ENCODE measurements around the gene SRRD. TPM values are rescaled to one million over a fixed set of nuclear protein-coding genes. Genes with fewer than 3 reads are reported as not detected.

The SRRD gene
- total RNA-seq, 2 experiments from 2014 or later, result 24.8 to 26.3 TPM

GRCh38 chr22:26439559-26439958 lies 44.1 kb upstream of the SRRD start:
- POLR2A ChIA-PET, result no interaction called here
- H3K36me3 Mint-ChIP-seq (ENCODE audit: low read depth), result peaks cover 23% of the 10 kb centered on the region

GRCh38 chr22:26442086-26442756 lies 41.5 kb upstream of the SRRD start:
- TF ChIP-seq CTCF (IDR thresholded peaks at IDR 0.05), result no peak
- Mint-ChIP-seq H3K4me1 (ENCODE audit: low read depth) (peaks cover 3% of the 10 kb centered on the region), H3K27me3 (no peaks in the 10 kb centered on the region), H3K4me3 (no peak overlapping the region), H3K9me3 (no peaks in the 10 kb centered on the region), H3K27ac (no peak overlapping the region), H3K36me3 (ENCODE audit: low read depth) (peaks cover 8% of the 10 kb centered on the region)
- CTCF ChIA-PET, result no interaction called here
- ATAC-seq (no peak), DNase-seq (no peak)
- POLR2A ChIA-PET, result no interaction called here
- intact Hi-C loops (cut with micrococcal nuclease), result no loop called here

More at GRCh38 chr22:26439559-26439958, 44.1 kb upstream of the SRRD start:
- H3K27ac Mint-ChIP-seq, result no peak overlapping the region
- TF ChIP-seq CTCF (IDR thresholded peaks at IDR 0.05), result no peak
- ATAC-seq, result no peak
- no peaks in the 10 kb centered on the region for H3K9me3 Mint-ChIP-seq
- H3K4me1 Mint-ChIP-seq (ENCODE audit: low read depth), result peaks cover 25% of the 10 kb centered on the region
- no peak for DNase-seq
- no peaks in the 10 kb centered on the region for H3K27me3 Mint-ChIP-seq
- intact Hi-C loops (cut with micrococcal nuclease), result no loop called here
- H3K4me3 Mint-ChIP-seq, result no peak overlapping the region
- CTCF ChIA-PET, result interaction anchor here (0.7 to 1.7 kb wide), 3 partner anchors 9 to 43 kb away, joined by 3 to 4 read pairs (median 3); no protein-coding TSS in a partner anchor

DNA sequence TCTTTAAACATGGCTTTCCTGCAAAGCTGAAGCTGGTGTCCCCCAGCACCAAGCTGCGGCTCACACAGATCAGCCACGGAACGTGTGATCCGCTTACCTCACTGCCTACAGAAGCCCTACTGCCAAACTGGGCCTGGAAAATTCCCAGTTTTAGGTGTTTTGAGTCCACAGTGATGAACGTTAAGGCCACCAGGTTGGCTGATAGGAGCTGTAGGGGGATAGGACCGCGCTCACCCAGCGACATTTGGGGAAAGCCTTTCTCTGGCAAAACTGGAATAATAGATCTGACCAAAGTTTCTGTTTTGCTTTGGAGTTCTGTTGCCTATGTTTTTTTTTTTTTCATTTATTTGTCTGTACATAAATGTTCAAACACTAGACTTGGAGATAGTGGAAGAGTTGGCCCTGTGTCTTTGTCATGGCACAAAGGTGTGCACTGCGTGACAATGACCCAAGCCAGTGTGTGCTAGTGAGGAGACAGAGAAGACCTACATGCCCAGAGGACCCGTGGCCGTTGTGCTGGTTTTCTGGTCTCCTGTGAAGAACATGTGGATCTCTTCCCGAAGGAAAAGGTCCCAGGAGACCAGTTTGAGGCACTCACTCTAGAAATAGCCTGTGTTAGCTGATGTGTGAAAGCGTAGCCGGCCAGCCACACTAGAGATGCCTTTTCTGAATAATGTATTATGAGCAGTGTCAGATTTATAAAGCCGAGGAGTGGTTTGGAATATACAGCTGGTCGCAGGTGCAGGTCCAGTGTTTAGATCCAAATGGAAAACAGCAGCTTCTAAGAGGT lies 39.6 kb upstream of the SRRD start:
- ATAC-seq (no peak), DNase-seq (no peak)
- Mint-ChIP-seq H3K27ac (no peak overlapping the region), H3K4me3 (no peak overlapping the region), H3K4me1 (ENCODE audit: low read depth) (no peaks in the 10 kb centered on the region), H3K27me3 (no peaks in the 10 kb centered on the region), H3K9me3 (no peaks in the 10 kb centered on the region), H3K36me3 (ENCODE audit: low read depth) (peaks cover 4% of the 10 kb centered on the region)
- CTCF ChIA-PET, result interaction anchor here (2.6 kb wide), 1 partner anchor 16 kb away, joined by 13 read pairs; no protein-coding TSS in a partner anchor
- intact Hi-C loops (cut with micrococcal nuclease), result no loop called here
- POLR2A ChIA-PET, result no interaction called here
- TF ChIP-seq CTCF (IDR thresholded peaks at IDR 0.05), result no peak

DNA sequence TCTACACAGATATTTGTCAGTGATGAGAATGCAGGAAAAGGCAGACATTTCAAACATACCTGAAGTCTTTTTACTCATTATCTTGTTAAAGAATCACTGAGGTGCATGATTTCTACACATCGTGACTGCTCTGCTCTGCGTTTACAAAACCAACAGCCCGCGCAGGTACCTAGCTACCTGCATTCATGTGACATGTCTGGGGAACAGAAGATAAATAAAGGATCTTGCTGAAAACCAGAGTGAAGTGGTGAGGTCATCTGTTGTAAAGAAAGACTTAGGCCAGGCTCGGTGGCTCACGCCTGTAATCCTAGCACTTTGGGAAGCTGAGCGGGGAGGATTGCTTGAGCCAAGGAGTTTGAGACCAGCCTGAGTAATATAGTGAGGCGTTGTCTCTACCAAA lies 38.9 kb upstream of the SRRD start:
- CTCF ChIA-PET, result interaction anchor here (2.6 kb wide), 1 partner anchor 16 kb away, joined by 13 read pairs; no protein-coding TSS in a partner anchor
- no peak for TF ChIP-seq CTCF (IDR thresholded peaks at IDR 0.05)
- DNase-seq (no peak), ATAC-seq (no peak)
- Mint-ChIP-seq H3K27ac (no peak overlapping the region), H3K36me3 (ENCODE audit: low read depth) (peaks cover 4% of the 10 kb centered on the region), H3K4me3 (no peak overlapping the region), H3K27me3 (no peaks in the 10 kb centered on the region), H3K9me3 (no peaks in the 10 kb centered on the region), H3K4me1 (ENCODE audit: low read depth) (no peaks in the 10 kb centered on the region)
- intact Hi-C loops (cut with micrococcal nuclease), result no loop called here
- POLR2A ChIA-PET, result no interaction called here

Data from activated CD8-positive, alpha-beta T cell treated with anti-CD3 and anti-CD28 coated beads for 36 hours (primary cell).